HG03558 (cell line): ENCODE data around the gene CD7.

Experiments used
- ATAC-seq: cut with Tn5 transposase; IDR thresholded peaks from one replicate; pipeline ENCODE4 v1.9.1; 2021; ENCODE audit warnings: moderate number of reproducible peaks; ENCODE audit not compliant: unreplicated experiment; ENCODE audit errors: extremely low read depth

Gene CD7

DNA sequence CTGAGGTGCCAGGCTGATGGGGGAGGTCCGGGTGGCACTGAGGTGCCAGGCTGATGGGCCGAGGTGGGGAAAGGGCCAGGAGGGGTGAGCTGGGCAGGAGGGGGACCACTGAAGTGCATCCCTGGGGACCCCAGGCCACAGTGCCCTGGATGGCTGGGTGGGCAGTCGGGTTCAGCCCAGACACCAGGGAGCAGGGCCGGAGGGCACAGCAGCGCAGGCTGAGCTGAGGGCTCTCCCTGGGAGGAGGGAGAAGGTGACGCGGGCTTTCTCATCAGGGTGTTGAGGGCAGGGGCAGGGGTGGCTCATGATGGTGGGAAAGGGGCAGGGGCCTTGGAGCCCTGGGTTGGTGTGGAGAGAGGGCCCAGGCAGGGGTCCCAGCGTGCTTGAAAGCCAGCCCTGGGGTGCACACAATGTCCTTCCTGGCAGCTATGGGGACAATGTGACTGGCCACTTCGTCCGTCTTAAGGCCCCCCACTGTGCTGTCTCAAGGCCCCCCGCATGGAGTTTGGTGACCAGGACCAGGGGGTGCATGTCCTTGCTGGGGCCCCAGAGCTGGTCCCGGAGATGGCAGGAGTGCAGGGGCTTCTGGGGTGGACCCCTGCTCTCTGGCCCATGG, 16.0 kb downstream of the CD7 start:
- ATAC-seq = no peak

DNA sequence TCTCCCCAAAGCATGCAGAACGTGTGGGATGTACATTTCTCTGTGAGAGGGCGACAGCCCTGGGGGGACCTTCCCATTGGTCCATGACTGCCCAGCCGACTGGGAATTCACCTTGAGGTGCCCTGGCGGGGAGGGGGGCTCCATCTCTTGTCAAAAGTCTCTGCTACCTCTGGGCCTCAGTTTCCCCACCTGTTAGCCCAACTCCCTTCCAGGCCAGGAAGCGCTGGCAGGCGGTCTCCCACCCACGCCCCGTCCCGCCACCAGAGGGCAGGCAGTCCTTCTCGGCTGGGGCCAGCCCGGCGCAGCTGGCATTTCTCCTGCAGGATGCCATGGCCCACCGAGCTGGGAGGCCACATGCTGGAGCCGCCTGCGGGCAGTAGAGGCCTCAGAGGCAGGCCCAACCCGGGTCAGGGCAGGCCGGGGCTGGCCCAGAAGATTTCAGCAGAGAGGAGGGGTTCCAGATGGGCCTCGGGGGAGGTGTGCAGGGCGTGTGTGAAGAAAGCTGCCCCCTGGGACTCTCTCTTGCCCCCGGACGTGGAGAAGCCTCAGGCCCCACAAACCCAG, 16.6 kb downstream of the CD7 start:
- no peak for ATAC-seq

DNA sequence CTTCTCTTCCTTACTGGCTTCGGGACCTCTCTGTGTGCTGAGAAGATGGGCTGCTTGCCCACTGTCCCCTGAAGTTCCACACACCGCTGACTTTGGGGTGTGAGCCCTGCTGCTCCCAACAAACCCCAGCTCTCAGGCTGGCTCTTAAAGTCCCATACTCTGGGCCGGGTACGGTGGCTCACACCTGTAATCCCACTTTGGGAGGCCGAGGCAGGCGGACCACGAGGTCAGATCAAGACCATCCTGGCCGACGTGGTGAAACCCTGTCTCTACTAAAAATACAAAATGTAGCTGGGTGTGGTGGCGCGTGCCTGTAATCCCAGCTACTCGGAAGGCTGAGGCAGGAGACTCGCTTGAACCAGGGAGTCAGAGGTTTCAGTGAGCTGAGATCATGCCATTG, 17.2 kb downstream of the CD7 start:
- no peak for ATAC-seq

- ATAC-seq = no peak
Measured at GRCh38 chr17:82299452-82299851, 18.0 kb downstream of the CD7 start.

DNA sequence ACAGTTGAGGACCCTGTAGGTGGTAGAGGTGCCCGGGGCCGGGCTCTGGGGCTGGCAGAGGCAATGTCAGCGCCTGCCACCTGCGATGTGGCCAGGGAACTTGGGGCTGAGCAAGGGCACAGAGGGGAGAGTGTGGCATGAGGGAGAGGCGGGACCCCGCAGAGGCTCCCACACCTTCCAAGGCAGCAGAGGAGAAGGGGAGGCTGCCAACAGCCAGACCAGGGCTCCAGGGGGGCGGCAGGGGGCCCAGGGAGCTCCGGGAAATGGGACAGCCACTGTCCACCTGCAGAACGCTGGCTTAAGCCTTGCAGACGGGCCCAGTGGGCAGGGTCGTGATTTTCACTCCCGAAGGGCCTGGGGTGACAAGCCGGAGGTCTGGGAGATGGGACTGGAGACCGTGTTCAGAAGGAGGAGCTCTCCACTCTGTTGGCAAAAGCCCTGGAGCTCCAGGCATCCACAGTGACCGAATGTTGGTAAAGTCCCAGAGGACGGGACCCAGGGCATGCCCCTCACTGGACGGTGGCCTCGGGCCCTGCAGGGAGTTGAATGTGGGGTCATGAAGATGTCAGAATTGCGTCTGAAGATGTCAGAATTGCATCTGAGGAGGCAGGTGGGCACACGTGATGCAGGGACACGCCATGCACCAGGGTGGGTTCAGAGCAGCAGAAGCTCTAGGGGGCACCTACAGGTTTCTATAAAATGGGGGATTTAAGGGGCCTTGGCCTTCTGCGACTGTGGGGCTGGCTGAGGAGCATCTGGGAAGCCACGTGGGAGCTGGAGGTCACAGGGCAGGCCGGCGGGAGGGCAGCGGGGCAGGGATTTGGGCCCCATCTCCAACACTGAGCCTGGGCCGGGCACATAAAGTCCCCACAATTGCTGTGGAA, 18.6 kb downstream of the CD7 start:
- no peak for ATAC-seq

- peak; percentile 44 for ATAC-seq
Measured at GRCh38 chr17:82297714-82298537, 19.5 kb downstream of the CD7 start.

GRCh38 chr17:82297280-82297713, 20.1 kb downstream of the CD7 start:
- ATAC-seq = no peak

DNA sequence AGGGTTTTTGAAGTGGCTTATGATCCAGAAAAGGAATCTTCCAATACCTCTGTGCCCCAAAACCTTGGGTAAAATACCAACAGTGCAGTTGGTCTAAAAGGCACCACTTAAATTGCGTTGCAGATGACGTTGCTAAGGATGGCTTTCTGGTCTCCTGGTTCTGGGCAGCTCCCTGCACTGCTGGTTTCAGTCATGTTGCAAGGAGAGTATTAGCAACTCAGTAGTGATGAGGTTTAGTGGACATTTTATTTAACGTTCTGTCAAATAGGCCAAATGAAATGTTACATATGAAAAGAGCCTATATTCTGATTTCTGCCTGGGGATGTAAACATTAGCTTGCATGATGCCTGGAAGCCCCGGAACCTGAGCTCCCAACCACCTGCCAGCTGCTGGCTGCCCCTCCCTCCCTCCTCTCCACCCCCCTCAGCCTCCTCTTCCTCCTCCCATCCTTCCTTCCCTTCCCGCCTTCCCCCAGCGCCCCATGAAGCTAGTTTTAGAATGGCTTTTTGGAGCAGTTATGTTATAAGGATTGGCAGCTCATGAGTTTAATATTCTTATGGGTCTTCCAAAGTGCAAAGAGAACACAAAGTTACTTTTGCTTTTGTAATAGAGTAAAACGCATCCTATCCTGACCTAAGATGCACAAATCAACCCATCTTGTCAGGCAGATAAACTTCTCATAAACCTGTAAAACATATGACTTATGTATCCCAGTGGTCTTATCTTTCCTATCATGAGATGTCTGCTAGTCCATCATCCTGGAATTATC, 20.7 kb downstream of the CD7 start:
- ATAC-seq = no peak

GRCh38 chr17:82295472-82295814, 22.0 kb downstream of the CD7 start:
- ATAC-seq = no peak

- no peak for ATAC-seq
Measured at GRCh38 chr17:82294064-82294773, 23.2 kb downstream of the CD7 start.

- peak; percentile 82 for ATAC-seq
Measured at GRCh38 chr17:82292251-82293154, 24.9 kb downstream of the CD7 start.

- no peak for ATAC-seq
Measured at GRCh38 chr17:82291582-82292250, 25.7 kb downstream of the CD7 start.

DNA sequence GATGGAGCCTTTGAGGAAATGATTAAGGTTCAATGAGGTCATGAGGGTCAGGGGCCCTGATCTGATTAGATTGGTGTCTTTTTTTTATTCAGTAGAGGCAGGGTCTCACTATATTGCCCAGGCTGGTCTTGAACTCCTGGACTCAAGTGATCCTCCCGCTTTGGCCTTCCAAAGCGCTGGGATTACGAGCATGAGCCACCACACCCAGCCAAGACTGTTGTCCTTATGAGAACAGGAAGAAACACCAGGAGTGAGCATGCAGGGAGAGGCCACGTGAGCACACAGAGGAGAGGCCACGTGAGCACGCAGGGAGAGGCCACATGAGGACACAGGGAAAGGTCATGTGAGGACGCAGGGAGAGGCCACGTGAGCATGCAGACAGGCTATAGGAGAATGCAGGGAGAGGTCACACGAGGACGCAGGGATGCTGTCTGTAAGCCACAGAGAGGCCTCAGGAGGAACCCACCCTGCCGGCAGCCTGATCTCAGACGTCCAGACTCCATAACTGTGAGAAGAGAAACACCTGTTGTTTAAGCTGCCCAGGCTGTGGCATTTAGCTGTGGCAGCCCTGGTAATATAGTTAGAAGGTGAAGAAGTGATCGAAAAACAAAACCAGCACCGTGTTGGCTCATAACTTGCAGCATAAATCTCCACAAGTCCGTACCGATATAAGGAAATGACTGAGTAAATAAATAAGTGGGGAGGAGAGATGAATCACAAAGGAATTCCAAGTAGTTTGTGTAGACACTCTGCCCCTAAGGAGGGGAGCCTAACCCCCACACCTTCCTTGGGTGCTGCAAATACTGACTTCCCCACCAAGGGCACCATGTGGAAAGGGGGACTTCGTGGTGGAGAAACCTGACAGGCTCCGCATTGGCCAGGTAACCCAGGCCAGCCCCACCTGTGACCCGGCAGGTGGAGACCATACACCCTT, 29.3 kb downstream of the CD7 start:
- no peak for ATAC-seq

- ATAC-seq = no peak
Measured at GRCh38 chr17:82287013-82287867, 30.2 kb downstream of the CD7 start.

DNA sequence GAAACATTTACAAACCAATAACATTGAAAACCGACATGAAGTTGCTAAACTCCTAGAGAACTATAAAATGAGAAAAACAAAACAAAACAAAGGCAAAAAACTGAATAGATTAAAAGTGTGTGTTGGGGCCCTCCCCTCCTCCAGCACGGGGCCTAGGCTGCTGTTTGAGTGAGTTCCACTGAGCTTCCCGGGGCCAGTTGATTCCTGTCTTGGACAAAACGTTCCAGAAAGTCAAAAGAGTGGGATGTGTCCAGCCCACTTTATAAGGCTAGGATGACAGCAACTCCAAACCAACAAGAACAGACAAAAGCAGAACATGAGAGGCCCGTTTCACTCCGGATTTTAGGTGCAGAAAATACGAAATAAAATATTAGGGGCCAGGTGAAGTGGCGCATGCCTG, 32.3 kb downstream of the CD7 start:
- no peak for ATAC-seq

DNA sequence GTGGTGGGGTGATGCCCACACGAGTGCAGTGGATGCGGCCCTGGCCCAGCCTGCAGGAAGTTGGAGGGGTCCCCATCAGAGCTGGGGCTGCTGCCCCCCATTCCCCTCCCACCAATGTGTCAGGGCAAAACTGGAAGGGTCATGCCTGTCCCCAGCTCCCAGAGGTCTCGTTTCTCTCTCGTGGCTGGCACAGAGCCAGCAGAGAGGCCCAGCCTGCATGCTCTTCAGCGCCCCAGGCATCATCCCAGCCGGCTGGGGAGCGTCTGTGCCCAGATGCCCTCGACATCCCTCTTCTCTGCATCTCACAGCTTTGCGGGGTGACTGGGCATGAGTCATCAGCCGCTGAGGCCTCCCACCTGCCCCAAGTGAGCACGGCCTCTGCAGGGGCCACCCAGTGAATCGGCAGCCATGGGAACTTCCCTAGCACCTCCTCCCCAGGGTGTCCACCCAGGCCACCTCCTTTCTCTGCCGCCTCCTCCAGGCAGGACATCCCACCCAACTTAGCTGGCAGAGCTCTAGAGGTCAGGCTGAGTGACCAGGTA, 34.1 kb downstream of the CD7 start:
- ATAC-seq = no peak
